Sigmoid colon (tissue), 7 donors: Measurements from ENCODE around the gene ADORA2A. TPM values are rescaled to one million over a fixed set of nuclear protein-coding genes. Genes with fewer than 3 reads are reported as not detected.

Experiments
- DNase-seq: peaks from one replicate; pipeline ENCODE4 v3.0.0-alpha.2; 2019
- H3K27ac ChIP-seq, 4 donors: fragments of 200-600 bp; sonication (generic); one replicate each; pipeline ENCODE4 v1.5.1; 2016 to 2019; ENCODE audit warnings: mild to moderate bottlenecking in 1 of 4
- H3K27me3 ChIP-seq, 3 donors: fragments of 200-600 bp; sonication (generic); one replicate each; pipeline ENCODE4 v1.5.1; 2019; ENCODE audit warnings: mild to moderate bottlenecking in 1 of 3
- H3K36me3 ChIP-seq, 4 donors: fragments of 200-600 bp; sonication (generic); one replicate each; pipeline ENCODE4 v1.5.1; 2016 to 2019
- H3K4me1 ChIP-seq, 4 donors: fragments of 200-600 bp; sonication (generic); one replicate each; pipeline ENCODE4 v1.5.1; 2017 to 2019
- H3K4me3 ChIP-seq, 4 donors: fragments of 200-600 bp; sonication (generic); one replicate each; pipeline ENCODE4 v1.5.1; 2017 to 2019; ENCODE audit warnings: mild to moderate bottlenecking in 2 of 4, moderate library complexity in 1 of 4
- H3K9me3 ChIP-seq, 4 donors: fragments of 200-600 bp in 3 of 4; sonication (generic) in 3 of 4; one replicate each; pipeline versions ENCODE4 v1.5.1 to v1.6.1; 2013 to 2019
- EP300 ChIP-seq, 4 donors: sonication (generic); formaldehyde crosslinking; IDR thresholded peaks; one replicate each; pipeline ENCODE4 v1.6.1; 2017; ENCODE audit warnings: antibody characterized with exemption in 4 of 4
- POLR2A ChIP-seq, 2 donors: fragments of 450-650 bp; IDR thresholded peaks; one replicate each; pipeline ENCODE4 v1.6.1; 2016; ENCODE audit warnings: antibody characterized with exemption in 2 of 2, mild to moderate bottlenecking in 2 of 2, moderate library complexity in 2 of 2
- POLR2AphosphoS5 ChIP-seq, 4 donors: sonication (generic); formaldehyde crosslinking; IDR thresholded peaks; one replicate each; pipeline ENCODE4 v1.6.1; 2017; ENCODE audit warnings: antibody characterized with exemption in 4 of 4
- WGBS, 2 donors: extraction: QIAGEN DNeasy Blood & Tissue Kit; methylation state at CpG; one replicate each; pipeline ENCODE4 v1.1.7; 2013; 5-methylcytosine and 5-hydroxymethylcytosine counted together
- intact Hi-C: fragments of 100-400 bp; cut with DNase I; formaldehyde crosslinking; loops from one replicate; pipeline ENCODE4 v1.15.1; 2023
- polyA plus RNA-seq, 3 donors: library from polyadenylated mRNA; stranded (reverse); fragments of 200-250 nt; gene quantifications; one replicate each; pipeline ENCODE4 v1.2.3, GENCODE V29; 2013
- total RNA-seq, 4 donors: library from RNA; depleted of rRNA; stranded (reverse); fragments of >200 nt; gene quantifications; one replicate each; pipeline ENCODE4 v1.1.0, GENCODE V29; 2016
- TF ChIP-seq, protein P1 (sequence below), 4 experiments: fragments of 450-650 bp in 3 of 4; fragments of 200-600 bp in 1 of 4; IDR thresholded peaks; one replicate each; pipeline ENCODE4 v1.5.1; 2016 to 2019; ENCODE audit warnings: antibody characterized with exemption in 4 of 4, mild to moderate bottlenecking in 3 of 4, moderate library complexity in 2 of 4
- donor health status: healthy with polysubstance abuse.
- donor health status: Bipolar disorder and iron deficiency.
- donor health status: healthy.

The ADORA2A gene
- total and polyA plus RNA-seq, 7 donors: 1.2 to 9.3 (median 3.0) TPM

DNA sequence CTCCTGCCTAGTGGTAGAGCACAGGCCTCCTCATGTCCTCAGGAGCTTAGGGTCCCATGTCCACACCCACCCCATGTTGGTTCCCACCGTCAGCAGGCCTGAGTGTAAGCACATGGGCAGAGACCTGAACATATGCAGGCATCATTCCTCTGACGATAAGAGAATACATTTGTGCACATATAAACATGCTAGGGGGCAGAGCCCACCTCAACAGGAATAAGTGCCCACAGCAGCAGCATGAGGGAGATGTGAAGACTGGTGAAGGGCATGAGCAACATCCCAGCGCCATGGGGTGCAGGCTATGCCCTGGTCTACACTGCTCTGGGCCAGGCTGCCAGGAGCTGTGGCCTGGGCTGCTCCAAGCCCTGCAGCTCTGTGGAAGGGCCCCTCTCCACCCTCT is 16.9 kb downstream of the ADORA2A start:
- H3K36me3 ChIP-seq: peaks cover 0 to 4% (median 0%) of the 10 kb centered on the region in 4 donors
- 97 to 98% methylated on average over 3 of the region's 3 CpGs for WGBS, 2 donors

DNA sequence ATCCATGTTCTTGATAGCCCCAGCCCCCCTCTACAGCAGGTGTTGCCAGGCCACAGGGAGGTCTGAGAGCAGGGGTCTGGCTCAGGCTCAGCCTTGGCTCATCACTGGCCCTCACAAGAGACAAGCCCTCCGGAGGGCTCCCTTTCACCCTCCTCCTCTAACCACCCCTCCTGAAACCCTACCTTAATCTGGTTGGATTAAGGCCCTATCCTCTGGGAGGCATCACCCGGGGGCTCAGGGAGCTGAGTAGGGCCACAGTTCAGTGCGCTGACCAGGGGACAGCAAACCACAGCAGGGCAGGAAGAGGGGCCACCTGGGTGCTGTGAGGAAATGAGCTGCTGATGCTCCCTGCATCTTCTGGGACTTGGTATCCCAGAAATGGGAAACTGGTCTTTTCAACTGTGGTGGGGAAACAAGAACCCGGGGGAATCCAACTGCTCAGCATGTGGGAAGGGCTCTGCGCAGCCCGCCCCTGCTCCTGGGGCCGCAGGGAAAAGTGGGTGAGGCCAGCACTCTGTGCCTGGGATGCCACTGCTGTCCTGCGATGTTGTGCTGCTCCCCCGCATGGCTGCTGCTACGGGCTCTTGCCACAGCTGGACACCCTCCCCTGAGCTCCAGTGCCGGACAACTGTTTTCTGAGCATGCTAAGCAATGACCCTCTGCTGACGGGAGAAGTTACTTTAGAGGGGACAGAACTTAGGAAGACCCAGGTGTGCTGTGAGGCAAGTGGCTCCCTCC is 17.5 kb downstream of the ADORA2A start:
- DNase-seq: no peak
- 86 to 89% methylated on average over 12 of the region's 12 CpGs for WGBS, 2 donors
- peaks cover 0 to 4% (median 0%) of the 10 kb centered on the region in 4 donors for H3K36me3 ChIP-seq
- no peaks in the 10 kb centered on the region for H3K27me3 ChIP-seq
- no peaks in the 10 kb centered on the region for H3K9me3 ChIP-seq
- H3K27ac ChIP-seq: no peak overlapping the region
- no peak for TF ChIP-seq EP300 (IDR thresholded peaks at IDR 0.05)
- TF ChIP-seq, protein P1, sequence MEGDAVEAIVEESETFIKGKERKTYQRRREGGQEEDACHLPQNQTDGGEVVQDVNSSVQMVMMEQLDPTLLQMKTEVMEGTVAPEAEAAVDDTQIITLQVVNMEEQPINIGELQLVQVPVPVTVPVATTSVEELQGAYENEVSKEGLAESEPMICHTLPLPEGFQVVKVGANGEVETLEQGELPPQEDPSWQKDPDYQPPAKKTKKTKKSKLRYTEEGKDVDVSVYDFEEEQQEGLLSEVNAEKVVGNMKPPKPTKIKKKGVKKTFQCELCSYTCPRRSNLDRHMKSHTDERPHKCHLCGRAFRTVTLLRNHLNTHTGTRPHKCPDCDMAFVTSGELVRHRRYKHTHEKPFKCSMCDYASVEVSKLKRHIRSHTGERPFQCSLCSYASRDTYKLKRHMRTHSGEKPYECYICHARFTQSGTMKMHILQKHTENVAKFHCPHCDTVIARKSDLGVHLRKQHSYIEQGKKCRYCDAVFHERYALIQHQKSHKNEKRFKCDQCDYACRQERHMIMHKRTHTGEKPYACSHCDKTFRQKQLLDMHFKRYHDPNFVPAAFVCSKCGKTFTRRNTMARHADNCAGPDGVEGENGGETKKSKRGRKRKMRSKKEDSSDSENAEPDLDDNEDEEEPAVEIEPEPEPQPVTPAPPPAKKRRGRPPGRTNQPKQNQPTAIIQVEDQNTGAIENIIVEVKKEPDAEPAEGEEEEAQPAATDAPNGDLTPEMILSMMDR (IDR thresholded peaks at IDR 0.05): no peak
- no peak for TF ChIP-seq POLR2AphosphoS5 (IDR thresholded peaks at IDR 0.05)
- TF ChIP-seq POLR2A (IDR thresholded peaks at IDR 0.05): no peak
- H3K4me3 ChIP-seq: no peak overlapping the region
- H3K4me1 ChIP-seq: no peaks in the 10 kb centered on the region
- intact Hi-C loops: loop anchor here (5.0 kb wide), 1 partner anchor 47 kb away; no protein-coding TSS in a partner anchor

More for the DNA sequence above, 16.9 kb downstream of the ADORA2A start:
- intact Hi-C loops: loop anchor here (5.0 kb wide), 1 partner anchor 48 kb away; no protein-coding TSS in a partner anchor
- no peak for TF ChIP-seq POLR2A (IDR thresholded peaks at IDR 0.05)
- TF ChIP-seq, protein P1 (IDR thresholded peaks at IDR 0.05): no peak
- TF ChIP-seq EP300 (IDR thresholded peaks at IDR 0.05): no peak
- no peak for TF ChIP-seq POLR2AphosphoS5 (IDR thresholded peaks at IDR 0.05)
- H3K27ac ChIP-seq: no peak overlapping the region
- no peaks in the 10 kb centered on the region for H3K27me3 ChIP-seq
- no peaks in the 10 kb centered on the region for H3K4me1 ChIP-seq
- no peaks in the 10 kb centered on the region for H3K9me3 ChIP-seq
- DNase-seq: no peak
- H3K4me3 ChIP-seq: no peak overlapping the region

DNA sequence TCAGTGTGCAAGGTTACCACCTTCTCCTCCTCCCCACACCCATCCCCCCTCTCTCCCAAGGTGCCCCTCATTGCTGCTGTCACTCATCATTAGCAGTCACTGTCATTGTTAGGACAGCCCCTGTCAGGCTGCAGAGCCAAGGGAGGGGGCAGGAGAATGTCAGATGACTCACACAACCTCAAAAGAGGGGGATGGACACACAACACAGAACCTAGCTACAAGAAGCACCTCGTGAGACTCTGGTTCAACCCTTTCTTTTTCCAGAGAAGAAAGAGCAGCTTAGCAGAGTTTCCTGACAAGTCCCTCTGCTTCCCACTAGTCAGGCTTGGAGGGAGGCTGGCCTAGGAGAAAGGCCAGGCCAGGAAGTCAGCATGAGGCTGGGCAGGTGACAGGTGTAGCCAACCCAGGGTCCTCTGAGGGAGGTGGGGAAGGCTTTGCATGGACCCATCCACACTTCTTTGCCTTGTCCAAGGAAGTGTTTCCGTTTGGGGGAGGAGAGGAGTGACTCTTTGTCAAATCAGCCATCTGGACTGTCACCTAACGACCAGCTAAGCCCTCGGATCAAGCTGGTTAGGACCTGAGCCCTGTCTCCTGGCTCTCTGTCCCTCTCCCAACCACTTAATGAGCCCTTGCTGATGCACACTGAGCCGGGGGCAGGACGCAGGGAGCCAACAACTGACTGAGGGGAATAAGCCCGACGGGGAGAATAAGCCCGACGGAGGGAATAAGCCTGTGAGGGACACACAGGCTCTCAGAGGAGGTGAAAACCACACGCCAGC is 18.3 kb downstream of the ADORA2A start:
- intact Hi-C loops: no loop called here

DNA sequence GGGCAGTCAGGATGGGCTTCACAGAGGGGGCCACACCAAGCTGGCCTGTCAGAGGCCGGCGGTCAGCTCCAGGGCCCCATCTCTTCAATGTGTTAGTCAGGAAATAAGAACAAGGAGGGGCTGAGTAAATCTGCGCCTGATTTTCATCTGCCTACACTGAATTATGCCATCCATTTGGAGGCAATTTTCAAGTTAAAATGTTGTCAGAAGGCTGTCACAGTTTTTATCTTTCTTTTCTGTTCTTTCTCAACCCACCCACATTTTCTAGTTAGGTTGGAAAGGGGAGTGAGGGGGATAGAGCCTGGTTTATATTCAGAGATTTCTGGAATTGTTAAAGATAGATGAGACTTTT is 18.8 kb downstream of the ADORA2A start:
- no peaks in the 10 kb centered on the region for H3K27me3 ChIP-seq
- no peak overlapping the region for H3K4me3 ChIP-seq
- 90 to 93% methylated on average over 3 of the region's 3 CpGs for WGBS, 2 donors
- intact Hi-C loops: no loop called here
- no peak overlapping the region for H3K27ac ChIP-seq
- H3K9me3 ChIP-seq: peaks cover 0 to 3% (median under 1%) of the 10 kb centered on the region in 4 donors
- H3K4me1 ChIP-seq: no peaks in the 10 kb centered on the region
- DNase-seq: no peak
- H3K36me3 ChIP-seq: peaks cover 0 to 4% (median 0%) of the 10 kb centered on the region in 4 donors
- TF ChIP-seq POLR2AphosphoS5 (IDR thresholded peaks at IDR 0.05) (no peak), POLR2A (IDR thresholded peaks at IDR 0.05) (no peak)

More for the DNA sequence above, 18.3 kb downstream of the ADORA2A start:
- H3K27me3 ChIP-seq: no peaks in the 10 kb centered on the region
- no peak overlapping the region for H3K4me3 ChIP-seq
- no peak for DNase-seq
- TF ChIP-seq, protein P1 (IDR thresholded peaks at IDR 0.05): no peak
- no peak for TF ChIP-seq EP300 (IDR thresholded peaks at IDR 0.05)
- no peak for TF ChIP-seq POLR2AphosphoS5 (IDR thresholded peaks at IDR 0.05)
- TF ChIP-seq POLR2A (IDR thresholded peaks at IDR 0.05): no peak
- no peaks in the 10 kb centered on the region for H3K9me3 ChIP-seq
- no peaks in the 10 kb centered on the region for H3K4me1 ChIP-seq
- no peak overlapping the region for H3K27ac ChIP-seq
- WGBS, 2 donors: 83 to 84% methylated on average over 11 of the region's 11 CpGs
- H3K36me3 ChIP-seq: peaks cover 0 to 4% (median 0%) of the 10 kb centered on the region in 4 donors

DNA sequence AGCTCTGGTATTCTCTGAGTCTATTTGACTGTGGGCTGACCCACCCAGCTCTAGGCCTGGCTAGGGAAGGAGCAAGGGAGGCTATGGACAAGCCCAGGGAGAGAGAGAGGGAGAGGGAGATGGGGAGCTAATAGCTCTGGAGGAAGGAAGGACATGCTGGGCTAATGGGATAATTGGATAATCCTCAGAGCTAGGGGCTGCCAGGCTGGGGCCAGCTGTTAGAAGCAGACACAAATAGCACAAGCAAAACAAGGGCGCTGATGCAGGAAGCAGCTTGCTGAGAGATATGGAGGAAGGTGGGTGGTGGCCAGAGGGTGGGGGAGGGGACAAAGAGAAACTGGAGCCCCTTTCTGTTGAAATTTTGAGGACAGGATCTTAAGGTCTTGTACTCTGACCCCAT is 23.2 kb downstream of the ADORA2A start:
- H3K27ac ChIP-seq: no peak overlapping the region
- peaks cover 0 to 5% (median 1%) of the 10 kb centered on the region in 4 donors for H3K9me3 ChIP-seq
- DNase-seq: no peak
- no peak for TF ChIP-seq EP300 (IDR thresholded peaks at IDR 0.05)
- TF ChIP-seq, protein P1 (IDR thresholded peaks at IDR 0.05): no peak
- no peak for TF ChIP-seq POLR2AphosphoS5 (IDR thresholded peaks at IDR 0.05)
- TF ChIP-seq POLR2A (IDR thresholded peaks at IDR 0.05): no peak
- no peaks in the 10 kb centered on the region for H3K4me1 ChIP-seq
- 44 to 76% methylated on average over 1 of the region's 1 CpG for WGBS, 2 donors
- no peaks in the 10 kb centered on the region for H3K36me3 ChIP-seq
- no peaks in the 10 kb centered on the region for H3K27me3 ChIP-seq
- H3K4me3 ChIP-seq: no peak overlapping the region
- intact Hi-C loops: no loop called here
